ENCODE results near the gene MGAT4B.

DNA sequence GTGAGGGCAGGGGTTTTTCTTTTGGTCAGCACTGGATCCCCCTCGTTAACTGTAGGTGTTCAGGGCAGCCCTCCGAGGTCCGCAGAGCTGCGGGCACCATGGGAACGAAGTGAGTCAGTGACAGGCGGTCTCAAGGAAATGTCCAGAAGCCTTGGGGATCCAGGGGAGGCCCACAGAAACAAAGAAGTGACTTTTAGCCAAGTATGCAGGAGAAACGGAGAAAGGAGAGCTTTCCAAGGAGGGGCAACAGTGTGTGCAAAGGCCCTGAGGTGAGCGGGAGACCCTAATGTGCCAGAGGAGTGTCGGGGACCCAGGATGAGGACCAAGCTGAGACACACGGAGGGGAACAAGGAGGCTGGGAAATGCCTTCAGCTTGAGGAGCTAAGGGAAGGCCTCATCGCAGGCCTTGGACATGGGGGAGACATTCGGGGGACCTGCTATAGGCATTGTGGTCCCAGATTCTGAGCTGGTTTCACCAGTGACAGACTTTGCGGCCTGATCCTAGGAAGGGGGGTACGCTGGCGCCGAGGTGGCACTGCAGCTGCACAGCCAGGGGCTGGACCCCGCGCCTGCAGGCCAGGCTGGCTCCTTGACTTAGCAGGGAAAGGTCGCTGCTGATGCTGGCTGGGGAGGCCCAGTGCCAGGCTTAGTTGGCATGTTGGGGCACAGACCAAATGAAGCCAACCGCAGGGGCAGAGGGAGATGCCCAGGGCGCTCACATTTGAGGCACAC lies 9.6 kb downstream of the MGAT4B start:
- TF ChIP-seq, protein P1, sequence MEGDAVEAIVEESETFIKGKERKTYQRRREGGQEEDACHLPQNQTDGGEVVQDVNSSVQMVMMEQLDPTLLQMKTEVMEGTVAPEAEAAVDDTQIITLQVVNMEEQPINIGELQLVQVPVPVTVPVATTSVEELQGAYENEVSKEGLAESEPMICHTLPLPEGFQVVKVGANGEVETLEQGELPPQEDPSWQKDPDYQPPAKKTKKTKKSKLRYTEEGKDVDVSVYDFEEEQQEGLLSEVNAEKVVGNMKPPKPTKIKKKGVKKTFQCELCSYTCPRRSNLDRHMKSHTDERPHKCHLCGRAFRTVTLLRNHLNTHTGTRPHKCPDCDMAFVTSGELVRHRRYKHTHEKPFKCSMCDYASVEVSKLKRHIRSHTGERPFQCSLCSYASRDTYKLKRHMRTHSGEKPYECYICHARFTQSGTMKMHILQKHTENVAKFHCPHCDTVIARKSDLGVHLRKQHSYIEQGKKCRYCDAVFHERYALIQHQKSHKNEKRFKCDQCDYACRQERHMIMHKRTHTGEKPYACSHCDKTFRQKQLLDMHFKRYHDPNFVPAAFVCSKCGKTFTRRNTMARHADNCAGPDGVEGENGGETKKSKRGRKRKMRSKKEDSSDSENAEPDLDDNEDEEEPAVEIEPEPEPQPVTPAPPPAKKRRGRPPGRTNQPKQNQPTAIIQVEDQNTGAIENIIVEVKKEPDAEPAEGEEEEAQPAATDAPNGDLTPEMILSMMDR (IDR thresholded peaks at IDR 0.05; ENCODE audit: insufficient read depth, low read length, poor library complexity, severe bottlenecking) = no peak
- no peak for TF ChIP-seq EZH2phosphoT487 (conservative IDR thresholded peaks at IDR 0.05; ENCODE audit: low read length)
